ENCODE measurements around the gene TRAM2. TPM values are rescaled to one million over a fixed set of nuclear protein-coding genes. Genes with fewer than 3 reads are reported as not detected.

TRAM2 gene
- total and polyA plus RNA-seq, 2 of the 8 experiments (the other 6 are each of a cell fraction or from before 2014, with no cell fraction given): 9.0 to 21.4 TPM

DNA sequence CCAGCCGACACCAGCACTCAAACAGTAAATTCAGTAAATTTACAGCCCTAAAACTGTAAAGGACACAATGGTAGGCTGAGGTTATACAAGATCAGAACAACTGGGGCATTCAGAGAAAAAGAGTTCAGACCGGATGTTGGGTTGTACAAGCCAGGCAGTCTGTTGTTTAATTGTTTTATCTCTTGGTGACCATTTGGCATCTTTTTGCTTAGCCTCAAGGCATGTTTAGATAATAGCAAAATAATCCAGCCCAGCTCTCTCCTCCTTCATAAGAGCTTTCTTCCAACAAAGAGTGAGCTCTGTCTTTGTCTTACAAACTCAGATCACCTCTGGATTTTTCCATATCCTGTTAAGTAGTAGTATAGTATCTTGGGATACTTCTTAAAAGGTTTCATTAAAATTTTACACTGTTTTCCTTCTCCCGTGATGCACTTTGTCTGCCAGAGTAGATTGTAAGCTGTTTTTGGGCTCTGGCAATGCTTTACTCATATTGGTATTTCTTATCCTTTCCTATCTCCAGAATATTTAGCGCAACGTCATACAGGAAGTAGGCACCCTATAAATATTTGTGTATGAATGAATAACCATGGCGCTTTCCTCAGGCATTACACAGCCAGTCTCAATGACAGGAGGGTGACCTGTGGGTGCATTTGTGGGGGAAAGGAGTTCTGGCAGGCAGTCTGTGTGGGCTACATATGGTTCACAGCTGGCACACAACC, 35.6 kb upstream of the TRAM2 start:
- Histone ChIP-seq H3K79me2 (ENCODE audit: control insufficient read depth in 1 of 2, insufficient read depth in 2 of 2, low read length in 2 of 2) (no peaks in the 10 kb centered on the region), H3K9me3 (ENCODE audit: insufficient read depth in 2 of 2, low read depth in 1 of 2, low read length in 1 of 2) (no peaks in the 10 kb centered on the region), H4K5ac (ENCODE audit: insufficient read length, low read depth, low read length) (no peak overlapping the region), H2AFZ (ENCODE audit: low read length) (peak overlapping the region; percentile 79; the same call in 1 of the 2 replicates), H4K8ac (ENCODE audit: extremely low read depth, insufficient read depth, low read length) (no peak overlapping the region), H4K20me1 (replicated peaks in 1 of 2; ENCODE audit: control insufficient read depth in 1 of 2, insufficient read depth in 2 of 2, low read length in 2 of 2) (no peaks in the 10 kb centered on the region), H3K9ac (replicated peaks in 1 of 4; ENCODE audit: extremely low read depth in 1 of 4, low read depth in 3 of 4, low read length in 3 of 4) (no peak overlapping the region), H3K23me2 (ENCODE audit: low read depth, low read length) (no peaks in the 10 kb centered on the region; the same call in 1 of the 2 replicates), H2BK15ac (ENCODE audit: low read length) (no peak overlapping the region), H3K4ac (replicated peaks; ENCODE audit: insufficient read length, low read depth, low read length) (no peak overlapping the region), H2BK120ac (replicated peaks; ENCODE audit: low read depth, low read length) (no peak overlapping the region), H3K56ac (replicated peaks; ENCODE audit: insufficient read length, low read depth, low read length) (no peak overlapping the region), H3K18ac (ENCODE audit: extremely low read depth, low read length) (no peak overlapping the region), H2BK5ac (ENCODE audit: low read depth, low read length) (no peak overlapping the region), H4K91ac (replicated peaks; ENCODE audit: insufficient read length, low read length) (no peak overlapping the region), H3K4me1 (replicated peaks in 1 of 4; ENCODE audit: control insufficient read depth in 3 of 4, insufficient read depth in 4 of 4, low read length in 3 of 4) (no peaks in the 10 kb centered on the region), H3K4me2 (ENCODE audit: insufficient read depth in 1 of 2, low read depth in 2 of 2, low read length in 2 of 2) (no peak overlapping the region), H3K36me3 (ENCODE audit: control insufficient read depth in 2 of 4, insufficient read depth in 4 of 4, low read length in 3 of 4) (no peaks in the 10 kb centered on the region), H3K27ac (ENCODE audit: low read depth, low read length) (no peak overlapping the region), H3K14ac (ENCODE audit: insufficient read length) (no peak overlapping the region), H2BK20ac (ENCODE audit: low read length) (no peak overlapping the region), H3K23ac (ENCODE audit: insufficient read length) (no peak overlapping the region), H3K27me3 (replicated peaks in 1 of 4; ENCODE audit: control insufficient read depth in 3 of 4, extremely low read depth in 1 of 4, insufficient read depth in 3 of 4, low read length in 3 of 4) (no peaks in the 10 kb centered on the region), H2AK5ac (ENCODE audit: low read depth, low read length) (no peak overlapping the region), H2BK12ac (ENCODE audit: low read depth, low read length) (no peak overlapping the region; the same call in 1 of the 2 replicates), H3K4me3 (ENCODE audit: extremely low read depth in 1 of 4, insufficient read depth in 2 of 4, low read depth in 3 of 4, low read length in 4 of 4) (no peak overlapping the region), H3K79me1 (ENCODE audit: low read depth, low read length) (no peaks in the 10 kb centered on the region)
- ChIA-PET CTCF (ENCODE audit: partially characterized antibody) (interaction anchor here (1.8 kb wide), 1 partner anchor 14 kb away, joined by 7 read pairs; no protein-coding TSS in a partner anchor), POLR2A (ENCODE audit: partially characterized antibody) (interaction anchor here (1.4 kb wide), 1 partner anchor 9 kb away, joined by 5 read pairs; no protein-coding TSS in a partner anchor)
- WGBS, 2 experiments (ENCODE audit: extremely low coverage in 1 of 2, insufficient coverage in 1 of 2, insufficient read length in 1 of 2, insufficient replicate concordance in 2 of 2, low coverage in 1 of 2, low lambda C conversion rate in 2 of 2, missing lambda C conversion rate in 1 of 2): 90% methylated on average over 6 of the region's 6 CpGs; no CpG with 5 or more reads in 1 of the 2 experiments
- DNase-seq (ENCODE audit: low read depth in 1 of 2, low spot score in 2 of 2): no peak
- FAIRE-seq: no peak
- TF ChIP-seq TBP (IDR thresholded peaks at IDR 0.05; ENCODE audit: low read depth, low read length): no peak
- TF ChIP-seq CTCF (IDR thresholded peaks at IDR 0.05; ENCODE audit: control extremely low read depth in 1 of 3, insufficient read depth in 1 of 3, low read depth in 1 of 3, low read length in 3 of 3): no peak
- TF ChIP-seq ZNF274 (IDR thresholded peaks at IDR 0.05; ENCODE audit: borderline replicate concordance, extremely low read depth, low read length): no peak
